Hematopoietic multipotent progenitor cell treated with erythropoietin and hydrocortisone succinate and interleukin-3 and kit ligand, for 17 days (in vitro differentiated cells): ENCODE measurements around the gene ADAM8.
"Not testable (repeated sequence)": the region's sequence is repeated elsewhere in the genome, so short reads cannot be mapped to it uniquely, and the experiment has no call there.

Source experiments
- DNase-seq: peaks from one replicate; pipeline ENCODE4 v3.0.0-alpha.2; 2015; ENCODE audit warnings: low spot score

The ADAM8 gene

GRCh38 chr10:133267829-133268228, 8.8 kb downstream of the ADAM8 start:
- no peak for DNase-seq

- no peak for DNase-seq
Measured at GRCh38 chr10:133267293-133267692, 9.4 kb downstream of the ADAM8 start.

- DNase-seq: no peak
Measured at GRCh38 chr10:133266056-133266795, 10.4 kb downstream of the ADAM8 start.

GRCh38 chr10:133265052-133265451, 11.6 kb downstream of the ADAM8 start:
- DNase-seq: not testable (repeated sequence)

GRCh38 chr10:133264461-133264860, 12.2 kb downstream of the ADAM8 start:
- DNase-seq: no peak

- DNase-seq: no peak
Measured at GRCh38 chr10:133263674-133264073, 13.0 kb downstream of the ADAM8 start.

- no peak for DNase-seq
Measured at GRCh38 chr10:133262696-133263095, 14.0 kb downstream of the ADAM8 start.

GRCh38 chr10:133261726-133262325, 14.8 kb downstream of the ADAM8 start:
- peak; percentile 85 for DNase-seq

GRCh38 chr10:133260895-133261725, 15.6 kb downstream of the ADAM8 start:
- peak; percentile 74 for DNase-seq

- no peak for DNase-seq
Measured at GRCh38 chr10:133259602-133259989, 17.1 kb downstream of the ADAM8 start.

GRCh38 chr10:133258818-133259601, 17.7 kb downstream of the ADAM8 start:
- peak; percentile 34 for DNase-seq

GRCh38 chr10:133258066-133258817, 18.4 kb downstream of the ADAM8 start:
- peak; percentile 58 for DNase-seq

GRCh38 chr10:133257489-133258065, 19.1 kb downstream of the ADAM8 start:
- peak; percentile 64 for DNase-seq

GRCh38 chr10:133255323-133255722, 21.3 kb downstream of the ADAM8 start:
- no peak for DNase-seq

- DNase-seq: no peak
Measured at GRCh38 chr10:133254421-133255120, 22.1 kb downstream of the ADAM8 start.

GRCh38 chr10:133253361-133253955, 23.2 kb downstream of the ADAM8 start:
- DNase-seq: no peak

- DNase-seq: no peak
Measured at GRCh38 chr10:133252223-133252552, 24.5 kb downstream of the ADAM8 start.

- DNase-seq: peak; percentile 35
Measured at GRCh38 chr10:133251388-133252222, 25.1 kb downstream of the ADAM8 start.
